IMR-90 (cell line): ENCODE results near the gene RAPGEF1. TPM values are rescaled to one million over a fixed set of nuclear protein-coding genes. Genes with fewer than 3 reads are reported as not detected.
"Not testable (repeated sequence)": the region's sequence is repeated elsewhere in the genome, so short reads cannot be mapped to it uniquely, and the experiment has no call there.

Experiments
- ATAC-seq: fragments of 200-7000 bp; cut with Tn5 transposase; 2 replicates; pipeline ENCODE4 v1.9.1; 2020; ENCODE audit warnings: low read depth, mild to moderate bottlenecking, moderate library complexity
- BruUV-seq: library from RNA; stranded (reverse); fragments of 400-500 nt; replicated peaks from 2 replicates; lab custom pipeline; 2021; lab: Mats Ljungman, UMichigan
- CTCF ChIA-PET: fragments of 300-600 bp; formaldehyde crosslinking; extraction: SDS; loops from one replicate; lab custom pipeline; 2021; ENCODE audit warnings: antibody characterized with exemption; lab: Yijun Ruan, JAX
- POLR2A ChIA-PET: fragments of 300-600 bp; sonication (Branson Sonifier 250); formaldehyde crosslinking; loops from one replicate; lab custom pipeline; 2022; ENCODE audit warnings: antibody characterized with exemption; ENCODE audit not compliant: unreplicated experiment; lab: Charles Lee
- DNase-seq: peaks from one replicate; pipeline ENCODE4 v3.0.0; 2013
- H2AFZ ChIP-seq: replicated peaks from 2 replicates; pipeline ENCODE3; 2013; ENCODE audit warnings: low read length, mild to moderate bottlenecking; ENCODE audit not compliant: poor library complexity
- H2AK5ac ChIP-seq: 2 replicates; pipeline ENCODE4 v1.6.1; 2013; ENCODE audit warnings: low read depth, low read length, inconsistent platforms
- H2AK9ac ChIP-seq: replicated peaks from 2 replicates; pipeline ENCODE3; 2013; ENCODE audit warnings: mild to moderate bottlenecking, low read depth, low read length, moderate library complexity; ENCODE audit not compliant: poor library complexity
- H2BK120ac ChIP-seq: 2 replicates; pipeline ENCODE4 v1.6.1; 2013; ENCODE audit warnings: low read depth, low read length, inconsistent platforms
- H2BK15ac ChIP-seq: 3 replicates; pipeline ENCODE4 v1.6.1; 2013; ENCODE audit warnings: low read depth, low read length, inconsistent platforms
- H2BK20ac ChIP-seq: 2 replicates; pipeline ENCODE4 v1.6.1; 2013; ENCODE audit warnings: low read depth, mild to moderate bottlenecking, inconsistent platforms, low read length, moderate library complexity
- H2BK5ac ChIP-seq: 2 replicates; pipeline ENCODE4 v1.6.1; 2013; ENCODE audit warnings: mild to moderate bottlenecking, low read depth, low read length, inconsistent platforms; ENCODE audit not compliant: poor library complexity, severe bottlenecking
- H3K14ac ChIP-seq: replicated peaks from 2 replicates; pipeline ENCODE4 v1.6.1; 2013; ENCODE audit warnings: low read depth, low read length, inconsistent platforms
- H3K18ac ChIP-seq: 2 replicates; pipeline ENCODE4 v1.6.1; 2013; ENCODE audit warnings: low read depth, low read length, control low read depth
- H3K23ac ChIP-seq: 2 replicates; pipeline ENCODE4 v1.6.1; 2013; ENCODE audit warnings: low read depth, low read length, inconsistent platforms
- H3K27ac ChIP-seq: 2 replicates; pipeline ENCODE4 v1.5.1; 2013; ENCODE audit warnings: mild to moderate bottlenecking, control low read depth, low read length; ENCODE audit not compliant: insufficient read depth
- H3K27me3 ChIP-seq: 2 replicates; pipeline ENCODE4 v1.6.1; 2013; ENCODE audit warnings: low read length; ENCODE audit not compliant: control insufficient read depth, insufficient read depth
- H3K36me3 ChIP-seq: 2 replicates; pipeline ENCODE4 v1.6.1; 2013; ENCODE audit warnings: low read length, mixed read lengths; ENCODE audit not compliant: control insufficient read depth, insufficient read depth
- H3K4ac ChIP-seq: 2 replicates; pipeline ENCODE4 v1.6.1; 2013; ENCODE audit warnings: low read depth, low read length, inconsistent platforms
- H3K4me1 ChIP-seq: 2 replicates; pipeline ENCODE4 v1.6.1; 2013; ENCODE audit warnings: low read length, mixed read lengths; ENCODE audit not compliant: control insufficient read depth, insufficient read depth
- H3K4me2 ChIP-seq: 2 replicates; pipeline ENCODE4 v1.6.1; 2013; ENCODE audit warnings: low read depth, mild to moderate bottlenecking, control low read depth, low read length, moderate library complexity
- H3K4me3 ChIP-seq: 2 replicates; pipeline ENCODE4 v1.5.1; 2013; ENCODE audit warnings: low read depth, mild to moderate bottlenecking, control low read depth, low read length, moderate library complexity; ENCODE audit not compliant: insufficient read depth
- H3K56ac ChIP-seq: 2 replicates; pipeline ENCODE4 v1.6.1; 2013; ENCODE audit warnings: low read length, inconsistent platforms; ENCODE audit not compliant: insufficient read depth; ENCODE audit errors: extremely low read depth
- H3K79me1 ChIP-seq, 2 experiments: 2 replicates each; pipeline ENCODE4 v1.6.1; 2013; ENCODE audit warnings: low read length in 2 of 2, inconsistent platforms in 1 of 2, low read depth in 1 of 2
- H3K9ac ChIP-seq: 2 replicates; pipeline ENCODE4 v1.6.1; 2013; ENCODE audit warnings: low read depth, low read length, control low read depth
- H3K9me1 ChIP-seq: 2 replicates; pipeline ENCODE4 v1.6.1; 2013; ENCODE audit warnings: low read length, inconsistent platforms; ENCODE audit not compliant: insufficient read depth
- H3K9me3 ChIP-seq: 2 replicates; pipeline ENCODE4 v1.6.1; 2013; ENCODE audit warnings: low read length; ENCODE audit not compliant: control insufficient read depth, insufficient read depth
- H4K20me1 ChIP-seq: 2 replicates; pipeline ENCODE4 v1.6.1; 2013; ENCODE audit warnings: low read length, inconsistent platforms; ENCODE audit not compliant: insufficient read depth
- H4K5ac ChIP-seq: 2 replicates; pipeline ENCODE4 v1.6.1; 2013; ENCODE audit warnings: mild to moderate bottlenecking, low read depth, low read length, control low read depth
- H4K8ac ChIP-seq, 2 experiments: 2 replicates each; pipeline ENCODE4 v1.6.1; 2013; ENCODE audit warnings: low read depth in 2 of 2, low read length in 2 of 2, control low read depth in 1 of 2, inconsistent platforms in 1 of 2
- H4K91ac ChIP-seq: 2 replicates; pipeline ENCODE4 v1.6.1; 2013; ENCODE audit warnings: low read depth, low read length, inconsistent platforms; ENCODE audit not compliant: insufficient read depth
- MXI1 ChIP-seq: IDR thresholded peaks from 2 replicates; pipeline ENCODE4 v1.6.1; 2012; ENCODE audit warnings: low read depth, mild to moderate bottlenecking, low read length, moderate library complexity, borderline replicate concordance
- NFE2L2 ChIP-seq: fragments of 150-350 bp; IDR thresholded peaks from 2 replicates; pipeline ENCODE4 v1.6.1; 2016; ENCODE audit warnings: low read depth, mild to moderate bottlenecking, low read length
- RAD21 ChIP-seq: IDR thresholded peaks from 2 replicates; pipeline ENCODE4 v1.6.1; 2012; ENCODE audit warnings: low read length, improper control_type of control experiment
- RFX5 ChIP-seq: IDR thresholded peaks from 2 replicates; pipeline ENCODE4 v1.8.0; 2012; ENCODE audit warnings: low read depth, mild to moderate bottlenecking, low read length, moderate library complexity
- WGBS, 2 experiments: methylation state at CpG; one replicate each; pipeline versions ENCODE4 v1.1.5 to v1.1.7; 2013; ENCODE audit warnings: missing lambda C conversion rate in 2 of 2; ENCODE audit not compliant: insufficient read length in 1 of 2; ENCODE audit errors: extremely low coverage in 2 of 2; 5-methylcytosine and 5-hydroxymethylcytosine counted together
- dilution Hi-C: fragments of 300-500 bp; cut with HindIII; formaldehyde crosslinking; loops from one replicate; pipeline ENCODE4 v1.14.3; 2018; ENCODE audit warnings: low sequenced_read_pairs; ENCODE audit not compliant: unreplicated experiment
- in situ Hi-C: fragments of 300-500 bp; cut with MboI; formaldehyde crosslinking; loops from 3 replicates; pipeline ENCODE4 v1.14.3; 2019; ENCODE audit warnings: low sequenced_read_pairs, inconsistent platforms, mixed read lengths
- intact Hi-C: fragments of 100-400 bp; cut with micrococcal nuclease; formaldehyde crosslinking; loops from 2 replicates; pipeline ENCODE4 v1.10.0; 2022
- polyA plus RNA-seq, 3 experiments: library from polyadenylated mRNA; depleted of rRNA; stranded (reverse); fragments of >200 nt; gene quantifications; 2 replicates each; pipeline ENCODE4 v1.2.3, GENCODE V29; 2012; ENCODE audit warnings: low replicate concordance in 1 of 3
- total RNA-seq: library from RNA; depleted of rRNA; stranded (reverse); fragments of >200 nt; gene quantifications from 2 replicates; pipeline ENCODE4 v1.2.3, GENCODE V29; 2012
- TF ChIP-seq, protein P1 (sequence below): fragments of 150-350 bp; IDR thresholded peaks from 2 replicates; pipeline ENCODE4 v1.6.1; 2017; ENCODE audit warnings: mild to moderate bottlenecking, antibody characterized with exemption, low read length, low read depth

The RAPGEF1 gene
- total and polyA plus RNA-seq, 2 of the 4 experiments (the other 2 are of a cell fraction), result 13.1 to 22.3 TPM

DNA sequence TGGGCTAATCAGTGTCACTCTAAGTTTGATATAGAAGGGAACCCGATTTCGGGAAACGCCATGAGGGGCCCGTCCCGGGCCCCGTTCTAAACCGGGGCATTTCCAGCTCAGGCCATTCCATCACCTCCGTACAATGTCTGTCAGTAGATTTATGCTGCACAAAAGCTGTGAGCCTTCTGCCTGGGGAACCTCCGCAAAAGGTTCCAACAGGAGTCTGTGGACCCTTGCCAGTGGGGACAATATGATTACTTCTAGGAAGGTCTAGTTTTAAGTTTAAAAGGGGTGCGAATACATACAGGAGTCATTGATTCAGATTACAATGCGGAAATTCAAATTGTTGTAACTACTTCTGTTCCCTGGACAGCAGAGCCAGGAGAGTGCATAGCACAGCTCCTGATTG, 57.6 kb downstream of the RAPGEF1 start:
- in situ Hi-C loops, result no loop called here

DNA sequence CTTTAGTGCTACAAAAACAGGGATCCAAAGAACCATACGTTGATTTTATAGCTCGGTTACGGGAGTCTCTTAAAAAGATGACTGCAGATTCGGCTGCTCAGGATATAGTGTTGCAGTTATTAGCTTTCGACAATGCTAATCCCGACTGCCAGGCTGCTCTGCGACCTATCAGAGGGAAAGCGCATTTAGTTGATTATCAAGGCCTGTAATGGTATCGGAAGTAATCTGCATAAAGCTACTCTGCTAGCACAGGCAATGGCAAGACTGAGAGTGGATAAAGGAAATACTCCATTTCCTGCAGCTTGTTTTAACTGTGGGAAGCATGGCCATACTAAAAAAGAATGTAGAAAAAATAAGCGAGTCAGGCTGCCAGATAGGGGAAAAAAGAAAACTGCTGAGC, 58.0 kb downstream of the RAPGEF1 start:
- H2BK5ac ChIP-seq, H4K5ac ChIP-seq, H3K4ac ChIP-seq, H4K91ac ChIP-seq, H2AK9ac ChIP-seq, DNase-seq, H3K9me3 ChIP-seq, H2BK120ac ChIP-seq, POLR2A ChIA-PET, H3K9ac ChIP-seq, intact Hi-C loops, H3K4me3 ChIP-seq, H3K27ac ChIP-seq, H3K4me2 ChIP-seq, H3K14ac ChIP-seq, H3K23ac ChIP-seq, H3K36me3 ChIP-seq, in situ Hi-C loops, BruUV-seq, H3K56ac ChIP-seq, H3K27me3 ChIP-seq, H2AK5ac ChIP-seq, CTCF ChIA-PET, H3K18ac ChIP-seq, H4K8ac ChIP-seq, ATAC-seq, H2BK20ac ChIP-seq, H2AFZ ChIP-seq, H2BK15ac ChIP-seq, dilution Hi-C loops: not testable (repeated sequence)
- H3K79me1 ChIP-seq, result peaks cover 20 to 42% of the 10 kb centered on the region in 2 experiments
- peaks cover 17% of the 10 kb centered on the region for H3K4me1 ChIP-seq
- peaks cover 25% of the 10 kb centered on the region for H4K20me1 ChIP-seq
- WGBS, 2 experiments, result 86% methylated on average over 6 of the region's 10 CpGs; no CpG with 5 or more reads in 1 of the 2 experiments
- H3K9me1 ChIP-seq, result peaks cover 10% of the 10 kb centered on the region

More for the DNA sequence above, 57.6 kb downstream of the RAPGEF1 start:
- no peak overlapping the region for H2AK5ac ChIP-seq
- no TSS peak for BruUV-seq
- H4K20me1 ChIP-seq, result peaks cover 22% of the 10 kb centered on the region
- peaks cover 20 to 42% of the 10 kb centered on the region in 2 experiments for H3K79me1 ChIP-seq
- dilution Hi-C loops, result no loop called here
- no peak overlapping the region for H3K23ac ChIP-seq
- intact Hi-C loops, result no loop called here
- no peaks in the 10 kb centered on the region for H3K9me3 ChIP-seq
- H3K36me3 ChIP-seq, result 0 out of 2 replicates have a peak, but pooled peaks cover 2% of the 10 kb centered on the region
- H3K9ac ChIP-seq, result no peak overlapping the region
- H2BK20ac ChIP-seq, result no peak overlapping the region
- H2AFZ ChIP-seq, result no peak overlapping the region
- 38% methylated on average over 9 of the region's 11 CpGs; no CpG with 5 or more reads in 1 of the 2 experiments for WGBS, 2 experiments
- H3K4ac ChIP-seq, result no peak overlapping the region
- peaks cover 14% of the 10 kb centered on the region for H3K4me1 ChIP-seq
- ChIA-PET POLR2A (no interaction called here), CTCF (no interaction called here)
- H4K8ac ChIP-seq, result no peak overlapping the region
- no peak overlapping the region for H3K14ac ChIP-seq
- H2BK5ac ChIP-seq, result no peak overlapping the region
- H2AK9ac ChIP-seq, result no peak overlapping the region
- no peak for ATAC-seq
- no peak overlapping the region for H3K27ac ChIP-seq
- H2BK15ac ChIP-seq, result no peak overlapping the region
- no peak overlapping the region for H3K4me2 ChIP-seq
- H3K9me1 ChIP-seq, result peaks cover 10% of the 10 kb centered on the region
- no peak overlapping the region for H4K91ac ChIP-seq
- no peak overlapping the region for H4K5ac ChIP-seq
- no peak overlapping the region for H2BK120ac ChIP-seq
- H3K56ac ChIP-seq, result no peak overlapping the region
- TF ChIP-seq, protein P1, sequence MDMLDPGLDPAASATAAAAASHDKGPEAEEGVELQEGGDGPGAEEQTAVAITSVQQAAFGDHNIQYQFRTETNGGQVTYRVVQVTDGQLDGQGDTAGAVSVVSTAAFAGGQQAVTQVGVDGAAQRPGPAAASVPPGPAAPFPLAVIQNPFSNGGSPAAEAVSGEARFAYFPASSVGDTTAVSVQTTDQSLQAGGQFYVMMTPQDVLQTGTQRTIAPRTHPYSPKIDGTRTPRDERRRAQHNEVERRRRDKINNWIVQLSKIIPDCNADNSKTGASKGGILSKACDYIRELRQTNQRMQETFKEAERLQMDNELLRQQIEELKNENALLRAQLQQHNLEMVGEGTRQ, result no peak
- TF ChIP-seq NFE2L2 (no peak), RFX5 (no peak), RAD21 (no peak), MXI1 (no peak)
- no peak overlapping the region for H3K4me3 ChIP-seq
- H3K18ac ChIP-seq, result no peak overlapping the region
- DNase-seq, result no peak
- no peaks in the 10 kb centered on the region for H3K27me3 ChIP-seq
